ENCODE results near the gene DNER.

GRCh38 chr2:229640636-229641035 lies 73.7 kb downstream of the DNER start:
- TF ChIP-seq EZH2 (IDR thresholded peaks at IDR 0.05; ENCODE audit: borderline replicate concordance, insufficient read depth, low read depth, low read length, poor library complexity, severe bottlenecking), result no peak
- TF ChIP-seq, protein P1, sequence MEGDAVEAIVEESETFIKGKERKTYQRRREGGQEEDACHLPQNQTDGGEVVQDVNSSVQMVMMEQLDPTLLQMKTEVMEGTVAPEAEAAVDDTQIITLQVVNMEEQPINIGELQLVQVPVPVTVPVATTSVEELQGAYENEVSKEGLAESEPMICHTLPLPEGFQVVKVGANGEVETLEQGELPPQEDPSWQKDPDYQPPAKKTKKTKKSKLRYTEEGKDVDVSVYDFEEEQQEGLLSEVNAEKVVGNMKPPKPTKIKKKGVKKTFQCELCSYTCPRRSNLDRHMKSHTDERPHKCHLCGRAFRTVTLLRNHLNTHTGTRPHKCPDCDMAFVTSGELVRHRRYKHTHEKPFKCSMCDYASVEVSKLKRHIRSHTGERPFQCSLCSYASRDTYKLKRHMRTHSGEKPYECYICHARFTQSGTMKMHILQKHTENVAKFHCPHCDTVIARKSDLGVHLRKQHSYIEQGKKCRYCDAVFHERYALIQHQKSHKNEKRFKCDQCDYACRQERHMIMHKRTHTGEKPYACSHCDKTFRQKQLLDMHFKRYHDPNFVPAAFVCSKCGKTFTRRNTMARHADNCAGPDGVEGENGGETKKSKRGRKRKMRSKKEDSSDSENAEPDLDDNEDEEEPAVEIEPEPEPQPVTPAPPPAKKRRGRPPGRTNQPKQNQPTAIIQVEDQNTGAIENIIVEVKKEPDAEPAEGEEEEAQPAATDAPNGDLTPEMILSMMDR (IDR thresholded peaks at IDR 0.05), result no peak
